Glutamatergic neuron (in vitro differentiated cells): ENCODE results near the gene MDM2. TPM values are rescaled to one million over a fixed set of nuclear protein-coding genes. Genes with fewer than 3 reads are reported as not detected.
"Not testable (repeated sequence)": the region's sequence is repeated elsewhere in the genome, so short reads cannot be mapped to it uniquely, and the experiment has no call there.

ENCODE experiments used
- DNase-seq: peaks from one replicate; pipeline ENCODE4 v3.0.0; 2022
- H3K27ac Mint-ChIP-seq: one replicate; pipeline ENCODE4 v1.8.0; 2020; ENCODE audit warnings: mild to moderate bottlenecking, mixed read lengths, inconsistent platforms; ENCODE audit not compliant: unreplicated experiment
- H3K27me3 Mint-ChIP-seq: one replicate; pipeline ENCODE4 v1.8.0; 2020; ENCODE audit warnings: mild to moderate bottlenecking, moderate library complexity, mixed read lengths, inconsistent platforms; ENCODE audit not compliant: unreplicated experiment
- H3K36me3 Mint-ChIP-seq: one replicate; pipeline ENCODE4 v1.8.0; 2020; ENCODE audit warnings: mild to moderate bottlenecking, mixed read lengths, inconsistent platforms; ENCODE audit not compliant: unreplicated experiment
- H3K4me1 Mint-ChIP-seq: one replicate; pipeline ENCODE4 v1.8.0; 2020; ENCODE audit warnings: mild to moderate bottlenecking, low read depth, mixed read lengths, inconsistent platforms; ENCODE audit not compliant: unreplicated experiment
- H3K4me3 Mint-ChIP-seq: one replicate; pipeline ENCODE4 v1.8.0; 2020; ENCODE audit warnings: mild to moderate bottlenecking, mixed read lengths, inconsistent platforms; ENCODE audit not compliant: unreplicated experiment
- H3K9me3 Mint-ChIP-seq: one replicate; pipeline ENCODE4 v1.8.0; 2020; ENCODE audit warnings: mild to moderate bottlenecking, moderate library complexity, mixed read lengths, inconsistent platforms; ENCODE audit not compliant: unreplicated experiment
- CTCF ChIP-seq: fragments of 200-600 bp; sonication (generic); IDR thresholded peaks from one replicate; pipeline ENCODE4 v1.5.0; 2021; ENCODE audit not compliant: partially characterized antibody, unreplicated experiment
- total RNA-seq: library from RNA; stranded (reverse); fragmentation: NEBNext Ultra II Directional; extraction: Animal tissue kit (Norgen Biotek cat#: 25700); gene quantifications from one replicate; pipeline ENCODE4 v1.2.1, GENCODE V29; 2021; ENCODE audit not compliant: unreplicated experiment

MDM2 gene
- total RNA-seq, 1 donor from 2014 or later: 84.9 TPM

DNA sequence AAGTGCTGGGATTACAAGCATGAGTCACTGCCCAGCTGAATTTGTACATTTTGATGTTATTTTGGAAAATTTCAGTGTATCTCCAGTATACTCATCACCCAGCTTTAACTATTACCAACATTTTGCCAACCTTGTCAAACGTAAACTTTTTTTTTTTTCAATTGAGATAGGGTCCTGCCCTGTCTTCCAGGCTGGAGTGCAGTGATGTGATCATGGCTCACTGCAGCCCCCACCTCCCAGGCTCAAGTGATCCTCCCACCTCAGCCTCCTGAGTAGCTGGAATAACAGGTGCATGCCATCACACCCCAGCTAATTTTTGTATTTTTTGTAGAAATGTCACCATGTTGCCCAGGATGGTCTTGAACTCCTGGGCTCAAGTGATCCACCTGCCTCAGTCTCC, 29.2 kb downstream of the MDM2 start:
- peaks cover 3% of the 10 kb centered on the region for H3K9me3 Mint-ChIP-seq
- no peak overlapping the region for H3K27ac Mint-ChIP-seq
- TF ChIP-seq CTCF: no peak
- H3K4me3 Mint-ChIP-seq: no peak overlapping the region
- H3K4me1 Mint-ChIP-seq: peaks cover 12% of the 10 kb centered on the region
- peaks cover 5% of the 10 kb centered on the region for H3K36me3 Mint-ChIP-seq
- DNase-seq: no peak
- no peaks in the 10 kb centered on the region for H3K27me3 Mint-ChIP-seq

GRCh38 chr12:68838046-68838886, 30.3 kb downstream of the MDM2 start:
- Mint-ChIP-seq H3K4me3 (no peak overlapping the region), H3K27ac (no peak overlapping the region), H3K36me3 (peaks cover 5% of the 10 kb centered on the region), H3K4me1 (peaks cover 12% of the 10 kb centered on the region), H3K27me3 (no peaks in the 10 kb centered on the region), H3K9me3 (peaks cover 3% of the 10 kb centered on the region)
- DNase-seq: no peak
- no peak for TF ChIP-seq CTCF

DNA sequence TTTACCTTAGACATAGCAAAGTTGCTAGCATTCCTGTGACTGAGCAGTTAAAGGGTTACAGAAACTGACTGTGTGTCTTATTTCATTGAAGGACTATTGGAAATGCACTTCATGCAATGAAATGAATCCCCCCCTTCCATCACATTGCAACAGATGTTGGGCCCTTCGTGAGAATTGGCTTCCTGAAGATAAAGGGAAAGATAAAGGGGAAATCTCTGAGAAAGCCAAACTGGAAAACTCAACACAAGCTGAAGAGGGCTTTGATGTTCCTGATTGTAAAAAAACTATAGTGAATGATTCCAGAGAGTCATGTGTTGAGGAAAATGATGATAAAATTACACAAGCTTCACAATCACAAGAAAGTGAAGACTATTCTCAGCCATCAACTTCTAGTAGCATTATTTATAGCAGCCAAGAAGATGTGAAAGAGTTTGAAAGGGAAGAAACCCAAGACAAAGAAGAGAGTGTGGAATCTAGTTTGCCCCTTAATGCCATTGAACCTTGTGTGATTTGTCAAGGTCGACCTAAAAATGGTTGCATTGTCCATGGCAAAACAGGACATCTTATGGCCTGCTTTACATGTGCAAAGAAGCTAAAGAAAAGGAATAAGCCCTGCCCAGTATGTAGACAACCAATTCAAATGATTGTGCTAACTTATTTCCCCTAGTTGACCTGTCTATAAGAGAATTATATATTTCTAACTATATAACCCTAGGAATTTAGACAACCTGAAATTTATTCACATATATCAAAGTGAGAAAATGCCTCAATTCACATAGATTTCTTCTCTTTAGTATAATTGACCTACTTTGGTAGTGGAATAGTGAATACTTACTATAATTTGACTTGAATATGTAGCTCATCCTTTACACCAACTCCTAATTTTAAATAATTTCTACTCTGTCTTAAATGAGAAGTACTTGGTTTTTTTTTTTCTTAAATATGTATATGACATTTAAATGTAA, 31.5 kb downstream of the MDM2 start:
- H3K27ac Mint-ChIP-seq: no peak overlapping the region
- H3K4me1 Mint-ChIP-seq: peaks cover 12% of the 10 kb centered on the region
- H3K9me3 Mint-ChIP-seq: peaks cover 3% of the 10 kb centered on the region
- H3K4me3 Mint-ChIP-seq: no peak overlapping the region
- TF ChIP-seq CTCF: no peak
- no peaks in the 10 kb centered on the region for H3K27me3 Mint-ChIP-seq
- no peak for DNase-seq
- H3K36me3 Mint-ChIP-seq: peaks cover 5% of the 10 kb centered on the region

DNA sequence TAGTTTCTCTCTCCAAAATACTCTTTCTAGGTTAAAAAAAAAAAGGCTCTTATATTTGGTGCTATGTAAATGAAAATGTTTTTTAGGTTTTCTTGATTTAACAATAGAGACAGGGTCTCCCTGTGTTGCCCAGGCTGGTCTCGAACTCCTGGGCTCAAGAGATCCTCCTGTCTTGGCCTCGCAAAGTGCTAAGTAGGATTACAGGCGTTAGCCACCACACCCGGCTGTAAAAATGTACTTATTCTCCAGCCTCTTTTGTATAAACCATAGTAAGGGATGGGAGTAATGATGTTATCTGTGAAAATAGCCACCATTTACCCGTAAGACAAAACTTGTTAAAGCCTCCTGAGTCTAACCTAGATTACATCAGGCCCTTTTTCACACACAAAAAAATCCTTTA, 33.2 kb downstream of the MDM2 start:
- not testable (repeated sequence) for H3K4me1 Mint-ChIP-seq, H3K4me3 Mint-ChIP-seq, DNase-seq, H3K27me3 Mint-ChIP-seq, H3K36me3 Mint-ChIP-seq, H3K27ac Mint-ChIP-seq, H3K9me3 Mint-ChIP-seq

- Mint-ChIP-seq H3K4me3 (no peak overlapping the region), H3K27me3 (no peaks in the 10 kb centered on the region), H3K27ac (no peak overlapping the region), H3K36me3 (peaks cover 5% of the 10 kb centered on the region), H3K9me3 (no peaks in the 10 kb centered on the region), H3K4me1 (peaks cover 2% of the 10 kb centered on the region)
- no peak for TF ChIP-seq CTCF
- DNase-seq: no peak
Measured at GRCh38 chr12:68841717-68842116, 33.7 kb downstream of the MDM2 start.
